Limb (tissue), 2 donors: ENCODE data around the gene DRD2.

Experiments used
- DNase-seq, 2 donors: peaks; one replicate each; pipeline ENCODE4 v3.0.0-alpha.2; 2016; ENCODE audit errors: extremely low spot score in 2 of 2

The DRD2 gene

DNA sequence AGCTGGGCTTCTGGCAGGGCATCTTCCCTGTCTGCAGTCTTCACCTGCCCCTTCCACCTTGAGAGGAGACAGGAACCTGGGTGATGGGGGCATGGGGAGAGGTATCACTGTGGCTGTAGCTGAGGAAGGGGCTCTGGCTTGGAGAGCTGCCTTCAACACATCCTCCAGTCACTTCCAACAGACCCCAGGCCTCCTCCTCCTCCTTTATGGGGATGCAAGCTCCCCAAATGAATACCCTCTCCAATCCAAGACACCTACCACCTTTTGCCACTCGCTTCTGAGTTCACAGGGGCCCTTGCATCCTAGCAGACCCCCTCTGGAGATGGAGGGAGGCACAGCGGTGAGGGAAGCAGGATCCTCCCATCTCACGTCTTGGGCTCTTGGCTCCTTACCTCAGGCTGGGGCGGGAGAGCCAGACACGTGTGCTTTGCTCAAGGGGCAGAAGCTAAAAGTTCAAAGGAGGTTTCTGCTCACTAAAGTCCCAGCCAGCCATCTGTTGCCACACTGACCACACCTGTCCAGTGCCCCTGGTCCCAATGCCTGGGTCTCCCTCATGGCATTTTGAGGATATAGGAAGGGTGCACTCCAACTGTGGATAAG, 74.5 kb downstream of the DRD2 start:
- DNase-seq = no peak

DNA sequence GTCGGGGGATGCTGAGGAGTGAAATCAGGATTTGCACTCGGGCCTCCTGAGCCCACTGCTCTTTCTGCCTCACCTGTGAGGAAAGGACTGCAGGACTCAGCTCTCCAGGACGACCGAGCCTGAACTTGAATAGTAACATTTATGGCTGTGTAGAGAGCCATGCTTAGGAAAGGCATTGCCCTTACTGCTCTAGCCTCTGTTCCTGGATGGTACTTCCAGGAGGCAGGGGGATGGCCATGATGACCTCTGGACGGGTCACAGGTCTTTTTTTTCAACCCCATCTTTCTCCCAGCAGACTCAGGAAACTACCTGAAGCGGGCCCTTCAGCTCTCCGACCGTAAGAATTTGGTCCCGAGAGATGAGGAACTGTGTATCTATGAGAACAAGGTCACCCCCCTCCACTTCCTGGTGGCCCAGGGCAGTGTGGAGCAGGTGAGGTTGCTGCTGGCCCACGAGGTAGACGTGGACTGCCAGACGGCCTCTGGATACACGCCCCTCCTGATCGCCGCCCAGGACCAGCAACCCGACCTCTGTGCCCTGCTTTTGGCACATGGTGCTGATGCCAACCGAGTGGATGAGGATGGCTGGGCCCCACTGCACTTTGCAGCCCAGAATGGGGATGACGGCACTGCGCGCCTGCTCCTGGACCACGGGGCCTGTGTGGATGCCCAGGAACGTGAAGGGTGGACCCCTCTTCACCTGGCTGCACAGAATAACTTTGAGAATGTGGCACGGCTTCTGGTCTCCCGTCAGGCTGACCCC, 76.3 kb downstream of the DRD2 start:
- DNase-seq = no peak

DNA sequence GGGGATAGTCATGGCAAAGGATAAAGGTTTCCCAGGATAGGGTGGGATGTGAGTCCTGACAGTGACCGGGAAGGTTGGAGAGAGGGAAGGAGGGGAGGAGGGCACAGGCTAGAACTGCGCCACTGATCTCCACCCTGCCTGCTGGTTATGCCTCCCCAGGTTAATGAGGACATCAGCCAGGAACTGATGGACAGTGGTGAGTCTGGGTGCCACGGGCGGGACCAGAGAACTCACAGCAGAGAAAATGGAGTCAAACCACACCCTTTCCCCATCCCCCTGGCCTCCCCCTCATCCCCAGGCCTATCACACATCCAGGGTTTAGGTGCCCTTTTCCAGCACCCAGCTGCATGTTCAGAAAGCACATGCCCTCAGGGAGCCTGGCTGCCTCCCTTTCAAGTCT, 77.4 kb downstream of the DRD2 start:
- DNase-seq = no peak

DNA sequence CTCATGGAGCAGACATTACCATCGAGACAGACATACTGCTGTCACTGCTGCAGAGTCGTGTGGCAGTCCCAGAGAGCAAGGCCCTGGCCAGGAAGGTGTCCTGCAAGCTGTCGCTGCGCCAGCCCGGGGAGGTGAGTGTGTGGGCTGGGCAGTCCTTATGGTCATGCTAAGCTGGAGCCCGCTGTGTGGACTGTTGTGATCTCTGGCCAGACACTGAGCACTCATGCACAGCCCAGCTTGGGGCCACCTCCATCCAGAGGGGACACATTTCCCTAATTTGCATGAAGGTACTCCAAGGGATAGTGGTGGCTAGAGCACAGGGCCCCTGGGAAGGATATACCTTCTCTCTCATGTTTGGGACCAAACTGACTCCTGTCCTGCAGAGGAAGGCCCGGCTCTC, 78.0 kb downstream of the DRD2 start:
- DNase-seq = no peak

DNA sequence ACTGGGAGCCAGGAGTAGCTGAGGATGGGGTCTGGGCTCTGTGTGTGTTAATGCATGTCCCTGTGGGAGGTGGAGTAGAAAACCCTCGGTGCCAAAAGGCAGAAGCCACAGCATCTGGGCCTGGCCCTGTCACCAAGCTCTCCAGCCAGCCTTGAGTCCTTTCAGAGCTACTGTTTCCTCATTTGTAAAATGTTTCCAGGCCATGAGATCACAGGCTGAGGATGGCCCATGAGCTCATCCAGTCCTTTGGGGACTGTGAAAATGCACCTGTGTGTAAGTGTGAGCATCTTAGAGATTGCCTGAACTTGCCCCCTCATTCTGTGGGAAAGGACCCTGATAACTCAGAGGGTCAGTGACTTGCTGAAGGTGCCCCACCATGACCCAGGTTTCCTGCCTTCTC, 78.5 kb downstream of the DRD2 start:
- DNase-seq = no peak

DNA sequence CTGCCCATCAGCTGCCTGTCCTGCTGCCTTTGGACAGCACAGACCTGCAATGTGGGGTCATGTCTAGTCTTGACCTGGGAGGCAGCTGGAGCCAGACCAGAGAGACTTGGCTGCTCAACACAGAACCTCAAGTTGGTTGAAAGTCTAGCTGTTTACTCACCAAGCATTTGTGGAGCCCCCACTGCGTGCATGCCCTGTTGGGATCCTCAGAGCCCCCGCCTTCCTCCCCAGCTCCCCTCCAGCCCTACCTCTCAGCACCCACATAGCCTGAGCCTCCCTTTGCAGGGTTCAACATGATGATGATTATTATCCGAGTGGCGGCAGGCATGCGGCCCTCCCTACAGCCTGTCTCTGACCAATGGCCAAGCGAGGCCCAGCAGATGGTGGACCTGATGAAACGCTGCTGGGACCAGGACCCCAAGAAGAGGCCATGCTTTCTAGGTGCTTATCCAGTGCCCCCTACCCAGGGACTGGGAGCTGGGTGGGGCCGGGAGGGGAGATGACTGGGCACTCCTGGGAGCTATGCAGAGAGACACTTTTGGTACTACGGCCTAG, 79.3 kb downstream of the DRD2 start:
- no peak for DNase-seq

DNA sequence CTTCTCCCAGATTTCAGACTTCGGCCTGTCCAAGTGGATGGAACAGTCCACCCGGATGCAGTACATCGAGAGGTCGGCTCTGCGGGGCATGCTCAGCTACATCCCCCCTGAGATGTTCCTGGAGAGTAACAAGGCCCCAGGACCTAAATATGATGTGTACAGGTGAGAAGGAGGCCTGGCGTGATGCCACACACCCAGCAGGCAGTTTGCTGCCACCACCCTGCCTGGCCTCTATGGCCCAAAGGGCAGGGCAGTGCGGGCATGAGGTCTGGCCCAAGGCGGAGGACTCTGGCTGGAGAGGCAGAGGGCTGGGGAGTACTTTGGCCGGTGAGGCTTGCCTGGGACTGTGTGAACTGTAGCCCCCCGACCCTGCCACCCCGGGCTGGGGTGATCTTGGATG, 80.3 kb downstream of the DRD2 start:
- DNase-seq = no peak

DNA sequence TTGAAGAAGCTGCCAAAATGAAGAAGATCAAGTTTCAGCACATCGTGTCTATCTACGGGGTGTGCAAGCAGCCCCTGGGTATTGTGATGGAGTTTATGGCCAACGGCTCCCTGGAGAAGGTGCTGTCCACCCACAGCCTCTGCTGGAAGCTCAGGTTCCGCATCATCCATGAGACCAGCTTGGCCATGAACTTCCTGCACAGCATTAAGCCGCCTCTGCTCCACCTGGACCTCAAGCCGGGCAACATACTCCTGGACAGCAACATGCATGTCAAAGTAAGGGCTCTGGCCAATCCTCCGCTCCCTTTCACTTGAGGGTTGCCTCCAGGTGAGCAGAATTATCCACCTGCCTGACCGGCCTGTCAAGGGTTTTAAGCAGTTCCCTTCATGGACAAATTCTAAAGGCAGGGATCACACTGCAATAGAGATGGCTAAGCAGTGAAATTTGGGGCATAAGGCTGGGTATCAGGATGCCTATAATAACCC, 81.7 kb downstream of the DRD2 start:
- DNase-seq = no peak

DNA sequence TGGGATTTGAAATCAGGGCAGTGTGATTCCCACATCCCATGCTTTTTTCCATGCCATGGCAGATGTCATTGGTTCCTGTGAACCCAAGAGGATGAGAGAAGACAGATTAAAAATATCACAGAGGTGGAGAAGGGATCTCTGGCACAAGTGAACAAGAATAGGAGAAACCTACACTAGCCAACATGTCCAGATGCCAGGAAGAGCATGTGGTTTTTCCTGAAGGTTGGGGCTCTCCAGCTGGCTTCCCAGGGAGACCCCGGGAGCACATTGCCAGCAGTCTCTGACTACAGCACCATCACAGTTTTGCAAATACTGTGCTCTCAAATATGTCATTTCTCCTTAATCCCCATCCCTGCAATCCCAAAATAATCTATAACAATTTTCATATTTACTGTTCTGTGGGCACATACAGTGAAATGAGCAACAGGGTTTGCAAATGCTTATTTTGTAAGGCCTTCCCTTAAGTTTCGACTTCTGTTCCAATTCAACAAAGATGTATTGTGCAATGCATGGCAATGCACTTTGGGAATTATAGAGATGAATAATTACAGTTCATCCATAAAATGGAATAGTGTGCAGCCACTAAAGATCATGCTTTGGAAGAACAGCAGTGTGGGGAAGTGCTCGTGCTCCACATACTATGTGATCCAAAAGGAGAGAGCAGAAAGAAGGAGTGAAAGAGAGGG, 82.8 kb downstream of the DRD2 start:
- DNase-seq = no peak

DNA sequence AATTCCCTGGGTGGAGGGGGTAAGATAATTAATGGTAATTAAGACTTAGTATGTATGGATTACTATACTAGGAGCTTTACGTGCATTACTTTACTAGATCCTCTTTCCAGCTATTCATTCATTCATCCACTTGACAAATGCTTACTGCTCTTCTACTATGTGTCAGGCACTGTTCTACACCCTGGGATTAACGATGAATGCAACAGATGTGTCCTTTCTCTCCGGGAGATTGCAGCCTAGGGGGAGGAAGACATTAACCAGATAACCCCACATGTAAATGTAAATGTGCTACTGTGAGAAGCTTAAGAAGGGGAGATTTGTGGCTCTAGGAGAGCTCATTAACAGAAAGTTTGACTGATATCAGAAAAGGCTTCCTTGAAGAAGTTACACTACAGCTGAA, 85.9 kb downstream of the DRD2 start:
- DNase-seq = no peak

DNA sequence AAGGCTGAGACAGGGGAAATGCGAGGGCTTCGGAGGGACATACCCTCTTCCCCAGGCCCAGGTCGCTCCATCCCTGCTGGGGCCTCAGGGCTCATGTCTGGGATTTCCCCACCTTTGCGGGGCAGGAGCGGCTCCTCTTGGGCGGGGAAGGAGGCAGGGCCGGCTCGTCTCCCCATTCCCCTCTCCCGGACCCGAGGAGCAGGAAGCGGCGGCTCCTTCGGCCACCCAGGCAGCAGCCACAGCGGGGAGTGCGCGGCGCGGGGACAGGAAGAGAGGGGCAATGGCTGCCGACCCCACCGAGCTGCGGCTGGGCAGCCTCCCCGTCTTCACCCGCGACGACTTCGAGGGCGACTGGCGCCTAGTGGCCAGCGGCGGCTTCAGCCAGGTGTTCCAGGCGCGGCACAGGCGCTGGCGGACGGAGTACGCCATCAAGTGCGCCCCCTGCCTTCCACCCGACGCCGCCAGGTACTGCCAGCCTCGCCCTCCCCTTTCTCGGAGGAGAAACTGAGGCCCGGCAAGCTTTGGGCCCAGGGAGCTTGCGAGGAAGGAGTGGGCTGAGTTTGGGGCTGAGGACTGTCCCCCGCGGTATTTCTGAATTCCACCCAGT, 87.5 kb downstream of the DRD2 start, which contains the start of gene ANKK1:
Gene ANKK1 (plus strand): TSS at position 175 of the 607 bp plus-strand sequence. CDS start 106 bp downstream, at position 281.
- DNase-seq = peak in 1 of 2 donors; percentile 43

DNA sequence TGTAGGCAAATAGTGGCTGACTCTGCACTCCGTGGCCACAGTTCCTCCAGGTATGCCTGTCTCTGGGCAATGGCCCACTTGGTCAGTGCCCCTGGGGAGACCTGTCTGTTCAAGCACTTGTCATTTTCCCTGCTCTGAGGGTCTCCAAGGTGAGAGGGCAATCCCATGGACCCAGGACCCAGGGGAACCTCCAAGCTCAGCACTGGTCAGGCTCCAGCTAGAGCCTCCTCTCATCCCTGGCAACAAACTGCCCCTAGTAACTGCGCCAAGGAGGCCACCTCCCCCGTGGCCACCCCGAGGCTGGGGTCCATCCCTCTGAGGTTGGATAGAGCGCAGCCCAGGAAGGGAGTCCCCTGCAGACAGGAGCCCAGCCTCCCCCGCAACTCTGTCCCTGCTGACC, 88.3 kb downstream of the DRD2 start:
- no peak for DNase-seq

DNA sequence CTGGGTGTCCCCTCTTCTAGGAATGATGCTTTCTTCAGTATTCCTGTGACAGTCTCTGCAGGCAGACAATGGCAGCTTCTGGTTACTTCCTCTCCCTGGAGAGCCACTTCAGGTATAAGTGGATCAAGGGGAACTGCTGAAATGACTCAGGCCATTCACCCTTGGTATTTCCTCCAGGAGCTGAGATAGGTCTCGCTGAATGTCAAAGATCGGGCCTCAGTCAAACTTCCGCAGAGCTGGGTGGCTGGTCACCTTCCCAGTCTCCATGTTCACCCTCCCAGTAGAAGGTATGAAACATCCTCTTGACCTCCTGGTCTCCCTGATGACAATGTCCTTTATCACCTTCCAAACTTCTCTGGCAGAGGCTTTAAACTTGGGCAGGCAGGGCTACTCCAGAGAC, 89.4 kb downstream of the DRD2 start:
- no peak for DNase-seq

DNA sequence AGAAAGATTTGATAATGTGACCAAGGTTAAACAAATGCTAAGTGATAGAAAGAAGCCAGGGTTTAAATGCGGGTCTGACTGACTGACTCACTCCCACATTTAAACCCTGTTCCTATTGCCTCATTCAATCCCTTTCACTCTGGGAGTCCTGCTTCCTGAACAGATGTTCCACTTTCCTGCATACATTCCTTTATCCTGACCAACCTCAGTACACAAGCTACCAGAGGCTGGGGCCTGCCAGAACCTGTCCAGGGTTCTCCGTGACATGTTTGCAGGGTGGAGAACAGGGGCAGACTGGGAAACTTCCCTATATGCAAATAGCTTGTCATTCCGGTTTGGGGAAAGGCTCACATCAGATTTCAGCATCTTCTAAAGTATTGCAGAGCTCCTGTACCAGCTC, 90.6 kb downstream of the DRD2 start:
- DNase-seq = peak in 1 of 2 donors; percentile 7

DNA sequence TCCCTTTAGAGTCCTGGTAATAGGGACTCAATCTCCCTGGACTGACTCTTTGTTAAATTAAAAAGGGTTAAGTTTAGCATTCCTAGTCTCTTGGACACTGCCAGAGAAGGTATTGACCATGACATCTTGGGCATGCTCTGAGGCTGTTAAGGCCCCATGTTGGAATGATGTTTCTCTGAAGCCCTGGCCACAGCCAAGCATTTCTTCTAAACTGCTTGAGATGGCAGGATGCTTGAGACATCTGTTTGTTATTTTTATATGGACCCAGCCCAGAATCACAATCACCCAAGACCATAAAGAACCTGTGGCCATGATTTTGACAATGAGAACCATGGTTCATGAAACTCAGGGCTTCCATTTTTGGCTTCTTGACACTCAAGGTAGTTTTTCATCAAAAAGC, 93.1 kb downstream of the DRD2 start:
- no peak for DNase-seq

DNA sequence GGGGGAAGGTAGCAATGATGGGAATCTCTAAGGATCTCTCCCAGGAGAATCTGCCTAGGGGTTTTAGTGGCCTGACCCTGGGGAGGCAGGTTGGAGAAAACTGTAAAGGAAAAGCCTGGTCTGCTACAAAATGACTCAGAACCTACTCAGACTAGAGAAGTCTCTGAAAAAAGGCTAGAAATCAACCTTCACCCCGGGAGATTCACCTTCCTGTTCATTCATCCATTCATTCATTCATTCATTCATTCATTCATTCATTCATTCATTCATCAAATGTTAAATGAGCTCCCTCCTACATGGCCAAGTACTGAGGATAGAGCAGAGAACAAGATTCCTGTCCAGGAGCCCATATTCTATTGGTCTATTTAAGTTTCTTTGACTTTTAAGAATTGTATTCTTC, 96.5 kb downstream of the DRD2 start:
- DNase-seq = no peak

DNA sequence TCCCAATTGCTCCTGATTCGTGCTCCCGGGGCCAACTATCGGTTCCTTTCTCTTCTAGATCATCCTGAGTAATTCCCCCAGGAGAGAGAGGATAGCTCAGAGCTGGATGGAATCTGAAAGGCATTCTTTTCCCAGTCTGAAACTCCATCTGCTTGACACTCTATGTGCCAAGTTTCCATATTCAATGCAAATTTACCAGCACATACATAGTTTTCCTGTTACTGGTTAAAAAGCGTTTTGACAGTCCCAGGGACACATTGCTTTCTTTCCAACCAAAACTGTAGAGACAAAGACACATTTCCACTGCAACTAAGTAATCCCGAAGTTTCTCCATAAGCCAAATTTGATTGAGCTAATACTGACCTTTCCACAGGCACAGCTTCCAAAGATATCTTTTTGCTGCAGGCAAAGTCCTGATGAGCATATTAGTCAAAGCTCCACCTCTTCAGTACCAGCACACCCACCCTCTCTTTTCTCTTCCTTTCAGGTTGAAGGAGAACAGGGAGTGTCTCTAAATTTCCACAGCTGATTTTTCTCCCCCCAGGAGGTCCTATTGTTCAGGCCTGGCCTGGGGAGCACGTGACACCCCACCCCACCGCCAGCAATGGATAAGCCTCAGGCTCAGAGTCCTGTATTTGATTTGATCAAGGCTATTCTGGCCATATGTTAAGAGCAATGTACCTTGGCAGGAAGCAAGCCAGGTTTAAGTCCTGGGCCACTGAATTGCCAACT, 97.4 kb downstream of the DRD2 start:
- no peak for DNase-seq

DNA sequence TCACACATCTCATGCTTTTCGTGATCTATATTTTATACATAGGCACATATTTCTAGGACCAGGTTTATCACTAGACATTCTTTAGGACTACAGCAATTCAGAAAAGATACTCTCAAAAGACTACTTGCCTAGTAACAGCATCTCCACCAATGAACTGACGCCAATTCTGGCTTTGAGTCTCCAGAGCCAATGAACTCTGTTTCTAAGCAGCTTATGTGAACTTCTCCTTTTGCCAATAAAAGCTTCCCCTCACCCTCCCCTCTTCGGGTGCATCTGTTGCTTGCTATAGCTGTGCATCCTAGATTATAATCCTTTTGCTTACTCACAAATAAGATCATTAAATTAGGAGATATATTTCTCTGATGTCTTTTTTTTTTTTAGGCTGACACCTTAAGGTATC, 99.0 kb downstream of the DRD2 start:
- DNase-seq = peak in 1 of 2 donors; percentile 41

DNA sequence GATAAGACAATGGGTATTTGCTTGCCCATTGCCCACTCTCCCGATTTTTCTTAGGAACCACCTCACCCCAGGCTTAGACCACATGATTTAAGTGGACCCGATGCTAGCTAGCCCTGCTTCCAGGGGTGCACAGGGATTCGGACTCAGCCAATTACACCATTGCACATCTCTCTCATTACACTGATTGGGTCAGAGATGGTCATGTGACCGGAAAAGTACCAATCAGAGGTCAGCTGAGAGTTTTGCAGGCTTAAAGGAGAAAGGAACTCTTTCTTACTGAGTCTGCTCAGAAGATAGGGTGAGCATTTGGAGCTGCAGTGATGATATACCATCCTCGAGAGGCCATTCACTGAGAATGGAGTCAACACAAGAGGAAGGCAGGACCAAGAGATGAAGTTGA, 99.8 kb downstream of the DRD2 start:
- no peak for DNase-seq

DNA sequence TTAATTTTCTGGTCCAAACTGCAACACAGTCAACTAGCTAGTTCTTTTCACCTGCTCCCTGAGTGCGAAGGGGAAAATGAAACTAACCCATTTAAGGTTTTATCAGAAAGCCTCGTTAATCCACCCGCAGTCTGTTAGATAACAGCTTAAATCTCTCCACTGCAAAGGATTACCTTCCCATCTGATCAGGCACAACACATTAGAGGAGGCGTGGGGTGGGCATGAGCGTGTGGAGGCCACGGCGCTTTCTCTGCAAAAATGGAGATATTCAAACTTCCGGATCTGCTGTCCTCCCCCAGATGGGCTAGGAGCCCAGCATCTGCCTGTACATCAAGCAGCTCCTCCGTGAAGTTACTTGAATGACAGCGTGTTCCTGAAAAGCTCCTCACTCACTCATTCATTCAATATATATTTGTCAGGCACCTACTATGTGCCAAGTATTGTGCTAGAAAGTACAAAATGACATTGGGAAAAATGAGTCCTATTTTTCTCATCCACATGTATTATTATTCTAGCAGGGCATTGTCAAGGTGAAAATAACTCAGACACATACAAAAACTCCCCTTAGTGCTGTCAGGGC, 101.1 kb downstream of the DRD2 start:
- no peak for DNase-seq

DNA sequence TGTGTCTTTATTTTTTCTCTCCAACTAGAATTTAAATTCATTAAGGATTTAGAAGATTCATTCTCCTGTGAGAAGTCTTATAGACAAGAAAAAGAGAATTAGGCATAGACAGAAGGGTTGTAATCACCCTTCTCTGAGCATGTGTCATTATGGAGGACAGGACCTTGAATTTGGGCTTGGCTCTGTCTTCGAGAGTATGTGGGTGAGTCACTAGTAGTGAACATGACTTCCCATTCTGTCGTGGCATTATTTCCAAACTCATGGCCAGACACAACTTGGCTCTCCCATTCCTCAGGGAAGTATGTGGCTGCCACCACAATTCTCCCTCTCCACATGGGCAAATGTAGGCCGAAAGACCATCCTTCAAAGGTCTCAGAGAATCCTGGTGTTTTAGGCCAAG, 101.9 kb downstream of the DRD2 start:
- no peak for DNase-seq
